Measurements from ENCODE around the gene CCDC30.

DNA sequence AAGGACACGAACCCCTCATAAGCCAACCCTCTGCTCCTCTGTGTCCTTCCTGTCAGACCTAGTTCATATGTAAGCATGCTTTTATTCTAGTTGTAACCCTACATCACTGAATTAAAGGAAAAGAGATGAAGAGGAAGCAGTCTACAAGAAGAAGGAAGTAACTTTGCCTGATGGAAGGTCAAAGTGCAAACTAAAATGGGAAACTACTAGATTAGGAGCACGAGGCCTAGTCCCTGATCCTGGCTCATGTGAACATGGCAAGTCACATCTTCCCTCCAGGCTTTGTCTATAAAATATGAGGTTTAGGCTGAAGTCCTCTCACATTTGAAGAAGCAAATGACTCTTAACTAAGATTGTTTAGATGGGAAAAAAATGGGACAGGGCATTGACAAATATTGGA lies 20.4 kb upstream of the CCDC30 start:
- TF ChIP-seq TAF1 (IDR thresholded peaks at IDR 0.05; ENCODE audit: borderline replicate concordance, low read depth, low read length) = no peak
- TF ChIP-seq CREM (IDR thresholded peaks at IDR 0.05; ENCODE audit: low read depth) = no peak
- TF ChIP-seq, protein P1, sequence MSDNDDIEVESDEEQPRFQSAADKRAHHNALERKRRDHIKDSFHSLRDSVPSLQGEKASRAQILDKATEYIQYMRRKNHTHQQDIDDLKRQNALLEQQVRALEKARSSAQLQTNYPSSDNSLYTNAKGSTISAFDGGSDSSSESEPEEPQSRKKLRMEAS (IDR thresholded peaks at IDR 0.05; ENCODE audit: low read depth, low read length) = no peak

All from GM12878 (cell line).